ES-I3 (cell line): ENCODE data around the gene EPOP.

Source experiments
- H3K36me3 ChIP-seq: 2 replicates; pipeline ENCODE4 v1.6.1; 2013; ENCODE audit warnings: mild to moderate bottlenecking, low read length, control low read depth, moderate library complexity; ENCODE audit not compliant: insufficient read depth
- H3K4me1 ChIP-seq: 2 replicates; pipeline ENCODE4 v1.6.1; 2013; ENCODE audit warnings: mild to moderate bottlenecking, control low read depth, low read length; ENCODE audit not compliant: insufficient read depth
- H3K9ac ChIP-seq: 2 replicates; pipeline ENCODE4 v1.6.1; 2013; ENCODE audit warnings: low read depth, mild to moderate bottlenecking, low read length, moderate library complexity
- H3K9me3 ChIP-seq: 2 replicates; pipeline ENCODE4 v1.6.1; 2013; ENCODE audit warnings: mild to moderate bottlenecking, low read length, moderate library complexity; ENCODE audit not compliant: control insufficient read depth, insufficient read depth

EPOP gene

GRCh38 chr17:38701504-38702165, 26.9 kb upstream of the EPOP start:
- no peaks in the 10 kb centered on the region for H3K9me3 ChIP-seq
- no peaks in the 10 kb centered on the region for H3K36me3 ChIP-seq
- H3K4me1 ChIP-seq: peaks cover 10% of the 10 kb centered on the region; the same call in 1 of the 2 replicates
- peak overlapping the region; percentile 49 for H3K9ac ChIP-seq

- Histone ChIP-seq H3K36me3 (no peaks in the 10 kb centered on the region), H3K9ac (no peak overlapping the region), H3K9me3 (no peaks in the 10 kb centered on the region), H3K4me1 (peaks cover 10% of the 10 kb centered on the region; the same call in 1 of the 2 replicates)
Measured at GRCh38 chr17:38698760-38699159, 24.0 kb upstream of the EPOP start.

DNA sequence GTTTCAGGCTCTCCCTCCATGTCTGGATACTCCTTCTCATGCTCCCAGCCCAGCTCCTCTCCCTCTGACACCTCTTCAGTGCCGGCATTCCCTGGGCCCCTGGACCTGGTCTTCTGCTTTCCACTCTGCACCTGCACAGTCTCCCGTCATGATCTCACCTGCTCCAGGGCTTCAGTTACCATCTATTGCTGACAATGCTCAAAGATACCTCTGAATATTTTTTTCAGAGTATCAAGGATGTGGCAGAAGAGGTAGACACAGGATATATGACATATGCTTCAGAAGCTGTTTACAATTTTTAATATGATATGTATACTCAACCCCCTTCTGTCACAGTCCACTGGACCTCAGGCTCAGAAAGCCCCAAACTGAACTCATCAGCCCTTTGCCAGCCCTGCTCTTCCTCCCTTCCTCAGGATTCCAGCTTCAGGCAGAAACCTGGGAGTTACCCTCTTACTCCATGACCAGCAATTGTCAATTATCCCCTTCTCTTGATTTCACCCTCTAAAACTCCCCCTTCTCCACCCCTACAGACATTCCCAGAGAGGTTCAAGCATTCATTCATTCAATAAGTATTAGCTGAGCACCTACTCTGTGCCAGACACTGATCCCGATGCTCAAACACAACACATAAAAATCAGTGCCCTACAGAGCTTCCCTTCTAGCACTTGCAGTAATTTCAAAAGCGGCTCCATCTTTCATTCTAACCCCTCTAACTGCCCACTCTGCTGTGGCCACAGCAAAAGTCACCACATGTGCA, 22.5 kb upstream of the EPOP start:
- no peak overlapping the region for H3K9ac ChIP-seq
- peaks cover 10% of the 10 kb centered on the region; the same call in 1 of the 2 replicates for H3K4me1 ChIP-seq
- H3K36me3 ChIP-seq: no peaks in the 10 kb centered on the region
- H3K9me3 ChIP-seq: no peaks in the 10 kb centered on the region

GRCh38 chr17:38693700-38694329, 19.1 kb upstream of the EPOP start:
- Histone ChIP-seq H3K4me1 (peaks cover 1% of the 10 kb centered on the region; the same call in 1 of the 2 replicates), H3K9ac (no peak overlapping the region), H3K36me3 (no peaks in the 10 kb centered on the region), H3K9me3 (no peaks in the 10 kb centered on the region)

DNA sequence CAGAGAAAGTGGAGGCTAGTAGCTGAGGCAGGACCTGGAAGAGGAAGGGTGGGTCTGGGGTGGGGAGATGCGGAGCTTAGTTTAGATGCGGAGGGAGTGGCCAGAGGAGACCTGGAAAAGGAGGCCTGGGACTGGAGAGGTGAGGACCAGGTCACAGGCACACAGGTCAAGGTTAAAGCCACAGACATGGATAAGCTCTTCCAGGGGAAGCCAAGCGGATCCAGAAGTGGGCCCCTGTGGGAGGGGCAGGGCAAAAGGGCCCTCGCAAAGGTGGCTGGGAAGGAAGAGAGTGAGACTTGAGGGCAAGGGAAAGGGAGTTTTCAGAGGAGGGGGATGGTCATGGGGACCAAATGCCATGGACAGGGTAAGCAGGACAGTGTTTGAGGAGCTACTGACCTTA, 16.4 kb upstream of the EPOP start:
- no peaks in the 10 kb centered on the region for H3K9me3 ChIP-seq
- no peaks in the 10 kb centered on the region; the same call in 1 of the 2 replicates for H3K4me1 ChIP-seq
- H3K9ac ChIP-seq: no peak overlapping the region
- no peaks in the 10 kb centered on the region for H3K36me3 ChIP-seq

DNA sequence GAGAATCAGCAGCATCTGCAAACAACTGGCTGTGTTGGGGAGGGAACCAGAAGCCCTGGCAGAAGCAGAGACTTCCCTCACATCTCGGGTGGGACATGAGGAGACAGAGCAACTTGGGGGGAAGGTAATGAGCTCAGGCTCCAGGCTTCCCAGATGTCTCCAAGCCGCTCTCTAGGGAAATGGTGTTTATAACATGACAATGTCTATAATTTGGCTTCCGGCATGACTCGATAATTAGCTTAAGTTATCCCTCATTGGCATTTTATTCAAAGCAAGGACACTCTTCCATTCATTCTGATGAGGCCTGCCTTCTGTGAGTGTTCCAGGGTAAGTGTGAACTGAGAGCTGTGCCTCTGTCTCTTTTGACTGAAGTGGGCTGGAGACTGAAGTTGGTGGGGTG, 15.6 kb upstream of the EPOP start:
- Histone ChIP-seq H3K4me1 (no peaks in the 10 kb centered on the region; the same call in 1 of the 2 replicates), H3K9me3 (no peaks in the 10 kb centered on the region), H3K9ac (no peak overlapping the region)

GRCh38 chr17:38687286-38687685, 12.5 kb upstream of the EPOP start:
- no peaks in the 10 kb centered on the region; the same call in 1 of the 2 replicates for H3K4me1 ChIP-seq
- H3K9me3 ChIP-seq: no peaks in the 10 kb centered on the region
- H3K36me3 ChIP-seq: no peaks in the 10 kb centered on the region
- no peak overlapping the region for H3K9ac ChIP-seq

More for the DNA sequence above, 15.6 kb upstream of the EPOP start:
- no peaks in the 10 kb centered on the region for H3K36me3 ChIP-seq

GRCh38 chr17:38685491-38685890, 10.7 kb upstream of the EPOP start:
- Histone ChIP-seq H3K4me1 (no peaks in the 10 kb centered on the region), H3K9ac (no peak overlapping the region), H3K9me3 (no peaks in the 10 kb centered on the region), H3K36me3 (no peaks in the 10 kb centered on the region)

DNA sequence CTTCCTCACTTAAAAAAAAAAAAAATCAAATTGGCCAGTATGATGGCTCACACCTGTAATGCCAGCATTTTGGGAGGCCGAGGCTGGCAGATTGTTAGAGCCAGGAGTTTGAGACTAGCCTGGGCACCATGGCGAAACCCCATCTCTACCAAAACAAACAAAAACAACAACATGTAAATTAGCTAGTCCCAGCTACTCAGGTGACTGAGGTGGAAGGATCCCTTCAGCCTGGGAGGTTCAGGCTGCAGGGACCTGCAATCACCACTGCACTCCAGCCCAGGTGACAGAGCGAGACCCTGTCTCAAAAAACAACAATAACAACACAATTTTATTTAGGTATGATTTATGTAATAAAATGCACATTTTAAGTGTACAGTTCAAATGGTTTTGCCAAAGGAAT, 6.3 kb upstream of the EPOP start:
- Histone ChIP-seq H3K36me3 (no peaks in the 10 kb centered on the region), H3K4me1 (no peaks in the 10 kb centered on the region), H3K9ac (no peak overlapping the region)

GRCh38 chr17:38677819-38678218, 3.1 kb upstream of the EPOP start:
- H3K9me3 ChIP-seq: no peaks in the 10 kb centered on the region
- no peaks in the 10 kb centered on the region for H3K4me1 ChIP-seq
- no peaks in the 10 kb centered on the region for H3K36me3 ChIP-seq
- no peak overlapping the region for H3K9ac ChIP-seq

More for the DNA sequence above, 6.3 kb upstream of the EPOP start:
- no peaks in the 10 kb centered on the region for H3K9me3 ChIP-seq

GRCh38 chr17:38676706-38677504, 2.1 kb upstream of the EPOP start:
- Histone ChIP-seq H3K36me3 (no peaks in the 10 kb centered on the region), H3K9ac (no peak overlapping the region), H3K4me1 (no peaks in the 10 kb centered on the region), H3K9me3 (no peaks in the 10 kb centered on the region)

- Histone ChIP-seq H3K9me3 (no peaks in the 10 kb centered on the region), H3K9ac (peak overlapping the region; percentile 58; the same call in 1 of the 2 replicates), H3K36me3 (no peaks in the 10 kb centered on the region), H3K4me1 (no peaks in the 10 kb centered on the region)
Measured at GRCh38 chr17:38674014-38674748, 576 bp downstream of the EPOP start.

GRCh38 chr17:38673707-38674013, 1.1 kb downstream of the EPOP start:
- Histone ChIP-seq H3K9ac (peak overlapping the region; percentile 58; the same call in 1 of the 2 replicates), H3K9me3 (no peaks in the 10 kb centered on the region), H3K4me1 (no peaks in the 10 kb centered on the region), H3K36me3 (no peaks in the 10 kb centered on the region)
